T-helper 1 cell treated with Interleukin-12 subunit alpha and Interleukin-12 subunit beta and Interleukin-4 antibody, amounts not matched to agents 30 ng/mL and 1 ng/mL, for 36 hours (primary cell): ENCODE data around the gene C10orf95. TPM values are rescaled to one million over a fixed set of nuclear protein-coding genes. Genes with fewer than 3 reads are reported as not detected.

Source experiments
- intact Hi-C: fragments of 100-400 bp; cut with micrococcal nuclease; formaldehyde crosslinking; loops from one replicate; pipeline ENCODE4 v1.15.1; 2024
- total RNA-seq: library from RNA; stranded (reverse); gene quantifications from 2 replicates; pipeline ENCODE4 v1.2.3, GENCODE V29; 2022

Gene C10orf95
- total RNA-seq = 0.20 TPM in 1 of 2 replicates, not detected in the other

GRCh38 chr10:102451105-102451969 lies at the start of gene C10orf95:
Gene C10orf95 (minus strand): TSS chr10:102451543. CDS start chr10:102451093, 450 bp downstream.
- intact Hi-C loops = no loop called here

GRCh38 chr10:102500686-102501085 lies 49.3 kb upstream of the C10orf95 start:
- intact Hi-C loops = loop anchor here (5.0 to 10.0 kb wide), 6 partner anchors 333 to 1968 kb away; partner anchors contain the start of genes GSTO2, NT5C2, PDZD7 and SFXN3

- intact Hi-C loops = no loop called here
Measured at GRCh38 chr10:102499356-102499755, 48.0 kb upstream of the C10orf95 start.

- intact Hi-C loops = no loop called here
Measured at GRCh38 chr10:102497545-102497944, 46.2 kb upstream of the C10orf95 start.

- intact Hi-C loops = no loop called here
Measured at GRCh38 chr10:102493771-102494170, 42.4 kb upstream of the C10orf95 start.

GRCh38 chr10:102492983-102493382 lies 41.6 kb upstream of the C10orf95 start:
- intact Hi-C loops = no loop called here

- intact Hi-C loops = no loop called here
Measured at GRCh38 chr10:102492344-102492939, 41.1 kb upstream of the C10orf95 start.

- intact Hi-C loops = no loop called here
Measured at GRCh38 chr10:102491136-102491535, 39.8 kb upstream of the C10orf95 start.

- intact Hi-C loops = no loop called here
Measured at GRCh38 chr10:102485093-102485784, 33.9 kb upstream of the C10orf95 start.

- intact Hi-C loops = no loop called here
Measured at GRCh38 chr10:102484021-102484420, 32.7 kb upstream of the C10orf95 start.

- intact Hi-C loops = no loop called here
Measured at GRCh38 chr10:102480396-102480795, 29.1 kb upstream of the C10orf95 start.

- intact Hi-C loops = loop anchor here (1.0 kb wide), 10 partner anchors 18 to 310 kb away; partner anchors contain the start of gene CUEDC2
Measured at GRCh38 chr10:102479651-102480050, 28.3 kb upstream of the C10orf95 start.

GRCh38 chr10:102476466-102477141 lies 25.3 kb upstream of the C10orf95 start:
- intact Hi-C loops = no loop called here

- intact Hi-C loops = no loop called here
Measured at GRCh38 chr10:102475451-102476040, 24.2 kb upstream of the C10orf95 start.

- intact Hi-C loops = no loop called here
Measured at GRCh38 chr10:102473445-102474331, 22.3 kb upstream of the C10orf95 start.

- intact Hi-C loops = no loop called here
Measured at GRCh38 chr10:102470579-102471546, 19.5 kb upstream of the C10orf95 start.

GRCh38 chr10:102468683-102469082 lies 17.3 kb upstream of the C10orf95 start:
- intact Hi-C loops = no loop called here

- intact Hi-C loops = no loop called here
Measured at GRCh38 chr10:102467971-102468438, 16.7 kb upstream of the C10orf95 start.

- intact Hi-C loops = no loop called here
Measured at GRCh38 chr10:102467318-102467717, 16.0 kb upstream of the C10orf95 start.
